GM19023 (cell line): ENCODE data around the gene TMEM86A.
"Not testable (repeated sequence)": the region's sequence is repeated elsewhere in the genome, so short reads cannot be mapped to it uniquely, and the experiment has no call there.

ENCODE experiments used
- ATAC-seq: cut with Tn5 transposase; IDR thresholded peaks from one replicate; pipeline ENCODE4 v1.9.1; 2021; ENCODE audit warnings: mild to moderate bottlenecking, moderate library complexity; ENCODE audit not compliant: unreplicated experiment

Gene TMEM86A, protein sequence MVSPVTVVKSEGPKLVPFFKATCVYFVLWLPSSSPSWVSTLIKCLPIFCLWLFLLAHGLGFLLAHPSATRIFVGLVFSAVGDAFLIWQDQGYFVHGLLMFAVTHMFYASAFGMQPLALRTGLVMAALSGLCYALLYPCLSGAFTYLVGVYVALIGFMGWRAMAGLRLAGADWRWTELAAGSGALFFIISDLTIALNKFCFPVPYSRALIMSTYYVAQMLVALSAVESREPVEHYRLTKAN

GRCh38 chr11:18698341-18699268, at the start of gene TMEM86A:
TMEM86A (plus strand) TSS chr11:18698779; CDS start chr11:18698887, 108 bp downstream.
- ATAC-seq = peak; percentile 94

DNA sequence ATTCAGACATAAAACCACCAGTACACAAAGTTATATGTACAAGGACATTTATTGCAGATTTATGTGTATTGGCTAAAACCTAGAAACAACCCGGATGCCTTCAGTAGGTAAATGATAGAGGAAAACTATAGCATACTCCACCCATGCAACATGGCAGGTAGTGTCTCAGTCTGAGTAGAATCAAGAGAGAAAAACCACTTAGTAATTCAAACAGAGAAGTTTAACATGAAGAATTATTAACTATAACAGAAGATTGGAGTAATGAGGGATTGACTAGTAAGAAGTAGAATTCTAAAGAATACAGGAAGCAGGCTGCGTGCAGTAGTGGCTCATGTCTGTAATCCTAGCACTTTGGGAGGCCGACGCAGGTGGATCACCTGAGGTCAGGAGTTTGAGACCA, 48.2 kb upstream of the TMEM86A start:
- ATAC-seq = no peak

GRCh38 chr11:18650859-18651557, 47.6 kb upstream of the TMEM86A start:
- no peak for ATAC-seq

- no peak for ATAC-seq
Measured at GRCh38 chr11:18657673-18658072, 40.9 kb upstream of the TMEM86A start.

DNA sequence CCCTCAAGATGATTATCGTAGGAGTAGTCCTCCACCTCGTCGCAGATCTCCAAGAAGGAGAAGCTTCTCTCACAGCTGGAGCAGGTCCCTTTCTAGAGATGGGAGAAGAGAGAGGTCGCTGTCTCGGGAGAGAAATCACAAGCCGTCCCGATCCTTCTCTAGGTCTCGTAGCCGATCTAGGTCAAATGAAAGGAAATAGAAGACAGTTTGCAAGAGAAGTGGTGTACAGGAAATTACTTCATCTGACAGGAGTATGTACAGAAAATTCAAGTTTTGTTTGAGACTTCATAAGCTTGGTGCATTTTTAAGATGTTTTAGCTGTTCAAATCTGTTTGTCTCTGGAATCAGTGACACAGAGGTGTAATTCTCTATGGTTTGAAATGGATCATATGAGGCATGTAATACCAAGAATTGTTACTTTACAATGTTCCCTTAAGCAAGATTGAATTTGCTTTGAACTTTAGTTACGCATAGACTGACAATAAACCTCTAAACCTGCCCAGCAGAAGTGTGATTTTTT, 33.2 kb upstream of the TMEM86A start:
- ATAC-seq = not testable (repeated sequence)

DNA sequence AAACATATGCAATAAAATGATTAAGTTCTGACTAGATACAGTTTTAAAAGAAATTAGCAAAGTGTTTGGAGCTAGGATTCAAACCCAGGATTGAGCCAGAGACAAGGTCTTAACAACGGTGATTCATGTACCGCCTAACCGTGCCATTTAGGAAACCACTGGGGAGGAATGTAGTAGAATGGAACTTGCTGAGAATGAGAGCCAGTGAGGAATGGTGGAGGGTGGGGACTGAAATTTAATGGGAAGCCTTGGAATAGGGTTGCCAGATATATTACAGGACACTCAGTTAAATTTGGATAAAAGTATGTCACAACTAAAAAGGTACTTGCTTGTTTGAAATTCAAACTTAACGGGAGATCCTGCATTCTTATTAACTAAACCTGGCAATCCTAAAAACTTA, 30.4 kb upstream of the TMEM86A start:
- ATAC-seq = no peak

DNA sequence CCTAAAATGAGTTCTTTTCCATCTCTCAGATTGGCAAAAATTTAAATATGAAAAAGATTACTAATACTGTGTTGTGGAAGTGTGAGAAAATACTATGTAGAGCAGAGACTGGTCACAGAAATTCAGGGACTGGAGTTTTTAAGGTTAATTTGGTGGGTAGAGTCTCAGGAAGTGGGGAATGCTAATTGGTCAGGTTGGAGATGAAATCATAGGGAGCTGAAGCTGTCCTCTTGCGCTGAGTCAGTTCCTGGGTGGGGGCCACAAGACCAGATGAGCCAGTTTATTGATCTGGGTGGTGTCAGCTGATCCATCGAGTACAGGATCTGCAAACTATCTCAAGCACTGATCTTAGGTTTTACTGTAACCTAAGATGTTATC, 29.4 kb upstream of the TMEM86A start:
- ATAC-seq = no peak

DNA sequence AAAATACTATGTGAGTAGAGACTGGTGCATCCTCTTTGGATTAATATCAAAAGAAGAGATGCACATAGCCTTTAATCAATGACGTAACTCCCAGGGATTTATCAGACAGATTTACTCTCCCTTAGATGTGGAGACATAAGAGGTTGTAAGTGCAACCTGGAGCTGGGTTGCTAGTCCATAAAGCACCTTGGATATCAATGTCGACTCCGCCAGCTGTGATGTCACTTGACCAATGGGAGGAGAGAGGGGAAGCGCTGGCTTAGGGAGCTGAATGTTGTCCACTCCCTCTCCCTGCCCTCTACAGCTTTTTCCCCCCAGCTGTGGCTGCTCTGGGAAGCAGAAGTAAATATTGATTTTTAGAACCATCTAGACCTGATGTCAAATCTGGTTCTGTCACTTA, 28.9 kb upstream of the TMEM86A start:
- no peak for ATAC-seq

- no peak for ATAC-seq
Measured at GRCh38 chr11:18671246-18671645, 27.3 kb upstream of the TMEM86A start.

DNA sequence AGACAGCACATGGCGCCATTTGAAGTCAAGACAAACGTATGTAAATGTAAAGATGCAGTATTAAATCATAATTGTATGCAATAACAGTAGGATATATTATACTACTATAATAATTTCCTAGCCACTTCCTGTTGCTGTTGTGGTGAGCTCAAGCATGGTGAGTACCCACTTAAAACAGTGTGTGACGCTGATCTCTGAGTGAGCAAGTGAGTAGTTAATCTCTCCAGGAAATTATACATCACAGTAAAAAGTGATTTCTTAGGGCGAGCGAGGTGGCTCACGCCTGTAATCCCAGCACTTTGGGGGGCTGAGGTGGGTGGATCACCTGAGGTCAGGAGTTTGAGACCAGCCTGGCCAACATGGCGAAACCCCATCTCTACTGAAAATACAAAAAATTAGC, 26.4 kb upstream of the TMEM86A start:
- ATAC-seq = not testable (repeated sequence)

GRCh38 chr11:18676803-18677202, 21.8 kb upstream of the TMEM86A start:
- ATAC-seq = no peak

DNA sequence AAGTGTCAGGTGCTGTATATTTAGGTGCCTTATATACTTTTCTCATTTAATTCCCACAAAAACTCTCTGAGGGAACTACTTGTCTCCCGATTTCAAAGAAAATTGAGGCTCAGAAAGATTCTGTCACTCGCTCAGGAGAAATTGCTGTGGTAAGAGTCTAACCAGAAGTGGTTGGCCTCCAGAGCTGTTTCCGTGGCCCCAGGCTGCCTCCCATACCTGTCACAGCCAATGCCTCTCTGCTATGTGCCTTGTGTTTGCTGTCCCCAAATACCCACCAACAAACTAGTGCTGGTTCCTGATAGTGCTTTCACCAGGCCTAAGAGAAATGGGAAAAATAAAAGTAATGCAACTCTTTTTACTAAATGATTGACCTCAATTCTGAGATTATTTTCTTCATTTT, 21.0 kb upstream of the TMEM86A start:
- ATAC-seq = no peak

DNA sequence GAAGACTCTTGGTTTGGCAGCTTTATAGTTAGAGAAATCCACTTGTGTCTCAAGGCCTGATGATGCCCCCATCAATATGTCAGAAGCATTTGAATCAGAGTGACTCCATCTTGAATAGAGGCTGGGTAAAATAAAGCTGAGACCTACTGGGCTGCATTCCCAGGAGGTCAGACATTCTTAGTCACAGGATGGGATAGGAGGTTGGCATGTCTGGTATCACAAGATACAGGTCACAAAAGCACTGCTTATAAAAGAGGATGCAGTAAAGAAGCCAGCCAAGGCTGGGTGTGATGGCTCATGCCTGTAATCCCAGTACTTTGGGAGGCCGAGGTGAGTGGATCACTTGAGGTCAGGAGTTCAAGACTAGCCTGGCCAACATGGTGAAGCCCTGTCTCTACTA, 16.6 kb upstream of the TMEM86A start:
- ATAC-seq = not testable (repeated sequence)

DNA sequence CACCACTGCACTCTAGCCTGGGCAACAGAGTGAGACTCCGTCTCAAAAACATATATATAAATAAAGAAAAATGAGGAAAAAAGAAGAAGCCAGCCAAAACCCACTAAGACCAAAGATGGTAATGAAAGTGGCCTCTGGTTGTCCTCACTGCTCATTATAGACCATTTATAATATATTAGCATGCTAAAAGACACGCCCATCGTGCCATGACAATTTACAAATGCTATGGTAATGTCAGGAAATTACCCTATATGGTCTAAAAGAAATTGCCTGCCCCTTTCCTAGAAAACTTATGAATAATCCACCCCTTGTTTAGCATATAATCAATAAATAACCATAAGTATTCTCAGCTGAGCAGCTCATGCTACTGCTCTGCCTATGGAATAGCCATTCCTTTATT, 16.1 kb upstream of the TMEM86A start:
- no peak for ATAC-seq

- ATAC-seq = no peak
Measured at GRCh38 chr11:18684267-18684666, 14.3 kb upstream of the TMEM86A start.

DNA sequence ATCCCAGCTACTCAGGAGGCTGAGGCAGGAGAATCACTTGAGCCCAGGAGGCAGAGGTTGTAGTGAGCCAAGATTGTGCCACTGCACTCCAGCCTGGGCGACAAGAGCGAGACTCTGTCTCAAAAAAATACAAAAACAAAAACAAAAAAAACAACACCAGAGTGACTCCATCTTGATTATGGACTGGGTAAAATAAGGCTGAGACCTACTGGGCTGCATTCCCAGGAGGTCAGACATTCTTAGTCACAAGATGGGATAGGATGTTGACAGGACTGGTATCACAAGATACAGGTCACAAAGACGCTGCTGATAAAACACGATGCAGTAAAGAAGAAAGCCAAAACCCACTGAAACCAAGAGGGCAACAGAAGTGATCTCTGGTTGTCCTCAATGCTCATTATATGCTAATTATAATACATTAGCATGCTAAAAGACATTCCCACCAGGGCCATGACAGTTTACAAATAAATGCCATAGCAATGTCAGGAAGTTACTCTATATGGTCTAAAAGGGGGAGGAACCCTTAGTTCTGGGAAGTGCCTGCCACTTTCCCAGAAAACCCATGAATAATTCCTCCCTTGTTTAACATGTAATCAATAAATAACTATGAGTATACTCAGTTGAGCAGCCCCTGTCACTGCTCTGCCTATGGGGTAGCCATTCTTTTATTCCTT, 7.0 kb upstream of the TMEM86A start:
- not testable (repeated sequence) for ATAC-seq

- ATAC-seq = no peak
Measured at GRCh38 chr11:18692941-18693760, 5.4 kb upstream of the TMEM86A start.

DNA sequence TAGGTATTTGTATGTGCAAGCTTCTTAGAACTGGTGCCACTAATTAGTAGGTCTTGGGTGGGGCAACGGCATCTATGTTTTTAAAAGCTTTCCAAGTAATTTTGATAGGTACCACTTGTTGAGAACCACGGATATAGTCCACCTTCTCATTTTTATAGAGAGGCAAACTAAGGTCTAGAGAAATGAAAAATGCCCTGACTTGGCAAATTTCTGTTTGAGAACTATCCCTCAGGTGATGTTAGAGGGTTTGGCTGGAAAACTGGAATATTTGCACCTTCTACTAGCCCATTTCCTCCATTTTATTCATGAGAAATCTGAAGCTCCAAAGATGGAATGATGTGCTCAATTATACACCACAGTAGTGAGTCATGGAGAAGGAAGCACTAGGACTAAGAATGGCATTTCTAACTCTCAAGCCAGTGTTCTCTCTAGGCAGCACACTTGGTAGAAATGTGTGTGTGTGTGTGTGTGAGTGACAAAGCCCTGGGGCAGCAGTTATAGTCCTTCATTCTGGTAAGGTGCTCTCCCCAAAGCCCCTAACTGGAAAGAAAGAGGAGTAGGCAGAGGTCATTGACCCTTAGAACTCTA, 1.8 kb upstream of the TMEM86A start:
- no peak for ATAC-seq

- ATAC-seq = no peak
Measured at GRCh38 chr11:18697576-18697975, 1.0 kb upstream of the TMEM86A start.

DNA sequence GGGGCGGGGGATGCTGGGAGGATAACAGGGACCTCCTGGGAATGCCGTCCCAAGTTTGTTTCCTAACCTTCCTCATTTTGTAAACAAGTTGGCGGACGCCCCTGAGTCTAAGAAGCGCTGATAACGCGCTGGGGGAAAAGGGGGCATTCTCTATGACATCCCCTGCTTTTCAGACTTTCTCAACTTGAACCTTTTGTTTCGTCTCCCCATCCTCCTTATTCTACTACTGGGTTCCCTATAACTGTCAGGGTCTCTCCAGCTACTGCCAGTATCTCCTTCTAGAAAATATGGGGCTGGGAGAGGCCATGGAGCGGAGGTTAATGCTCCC, 654 bp downstream of the TMEM86A start:
- no peak for ATAC-seq
